GM18498 (cell line): ENCODE measurements around the gene SLC35B4.
A peak's percentile ranks its signal among the peaks of the same experiment; 100 is the strongest.

Experiments
- ATAC-seq: cut with Tn5 transposase; IDR thresholded peaks from one replicate; pipeline ENCODE4 v1.9.1; 2021; ENCODE audit warnings: mild to moderate bottlenecking, moderate library complexity; ENCODE audit not compliant: unreplicated experiment

Gene SLC35B4

DNA sequence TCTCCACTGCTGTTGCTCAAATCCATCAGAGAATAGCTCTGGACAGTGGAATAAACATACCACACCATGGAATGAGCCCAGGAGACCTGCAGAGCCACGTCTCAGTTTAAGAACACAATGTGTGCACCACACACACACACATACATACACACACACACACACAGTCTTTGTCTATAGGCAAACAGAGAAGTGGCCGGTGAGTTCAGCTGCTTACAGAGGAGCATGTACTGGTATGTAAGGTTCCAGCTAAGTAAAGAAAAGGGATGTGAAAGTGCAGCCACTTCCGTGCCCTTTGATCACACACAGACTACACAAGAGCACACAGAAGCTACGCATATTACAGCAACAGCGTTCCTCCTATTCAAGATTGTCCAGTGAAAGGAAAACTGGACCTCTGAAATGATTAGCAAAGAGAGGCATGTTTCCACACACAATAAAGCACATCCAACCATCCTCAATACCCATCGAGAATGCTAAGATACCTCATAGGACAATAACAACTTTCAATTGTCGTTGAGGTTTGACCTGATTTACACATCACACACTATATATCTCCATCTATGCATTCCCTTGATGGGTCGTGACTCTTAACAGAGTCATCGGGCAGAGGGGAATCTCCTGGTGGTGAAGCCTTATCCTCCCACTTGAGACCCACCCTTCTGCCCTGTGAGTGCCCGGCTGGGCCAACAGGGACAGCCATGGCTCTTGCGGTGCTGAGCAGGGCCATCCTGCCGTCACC is 23.6 kb downstream of the SLC35B4 start:
- ATAC-seq, result peak; percentile 100

DNA sequence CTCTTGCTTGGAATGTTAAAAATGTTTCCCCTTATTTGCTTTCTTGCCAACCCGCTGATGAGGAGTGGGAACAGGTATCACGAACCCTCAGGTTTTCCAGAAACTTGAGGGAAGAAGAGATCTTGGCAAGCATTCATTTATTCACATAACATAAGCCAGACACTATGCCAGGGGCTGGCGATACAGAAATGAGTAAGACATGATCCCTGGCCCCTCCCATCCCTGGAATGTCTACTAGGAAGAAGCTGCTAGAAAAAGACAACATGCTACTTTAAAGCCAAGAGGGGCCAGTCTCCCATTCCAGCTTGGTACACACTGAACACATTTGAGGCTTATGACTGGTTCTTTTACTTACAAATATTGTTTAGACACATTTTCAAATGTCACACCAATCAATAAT is 26.4 kb downstream of the SLC35B4 start:
- no peak for ATAC-seq

DNA sequence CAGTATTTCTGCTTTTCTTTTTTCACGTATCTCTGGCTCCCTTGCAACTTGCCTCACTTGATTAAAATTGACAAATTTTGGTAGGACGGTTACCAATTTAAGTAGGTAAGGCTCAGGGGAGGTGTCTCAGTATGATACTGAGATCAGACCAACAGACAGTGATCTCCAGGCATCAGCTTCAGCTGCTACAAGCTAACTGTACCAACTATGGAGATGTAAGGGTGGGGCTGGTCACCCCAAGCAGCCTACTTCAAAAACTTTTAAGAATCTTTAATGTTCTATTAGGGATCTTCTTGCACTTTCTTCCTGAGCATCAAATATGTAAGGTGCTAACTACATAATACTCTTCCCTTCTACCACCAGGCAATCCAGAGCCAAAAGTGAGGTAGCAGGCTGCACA is 26.9 kb downstream of the SLC35B4 start:
- no peak for ATAC-seq

DNA sequence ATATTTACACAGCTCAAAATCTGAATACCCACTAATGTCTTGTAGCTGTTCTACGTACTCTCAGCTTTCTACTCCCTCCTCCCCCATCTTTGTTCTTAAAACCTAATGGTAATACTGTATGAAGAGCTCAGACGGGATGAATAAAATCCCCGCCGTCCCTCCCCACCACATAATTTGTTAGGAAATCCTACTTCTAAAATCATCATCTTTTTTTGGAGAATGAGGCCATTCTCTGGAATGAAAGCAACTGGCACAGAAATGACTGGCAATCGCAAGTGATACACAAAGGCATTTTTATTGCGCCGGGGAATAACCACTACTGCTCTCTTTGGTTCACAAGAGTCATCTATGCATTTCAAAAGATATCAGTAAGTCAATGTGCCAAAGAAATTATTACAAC is 27.3 kb downstream of the SLC35B4 start:
- no peak for ATAC-seq

DNA sequence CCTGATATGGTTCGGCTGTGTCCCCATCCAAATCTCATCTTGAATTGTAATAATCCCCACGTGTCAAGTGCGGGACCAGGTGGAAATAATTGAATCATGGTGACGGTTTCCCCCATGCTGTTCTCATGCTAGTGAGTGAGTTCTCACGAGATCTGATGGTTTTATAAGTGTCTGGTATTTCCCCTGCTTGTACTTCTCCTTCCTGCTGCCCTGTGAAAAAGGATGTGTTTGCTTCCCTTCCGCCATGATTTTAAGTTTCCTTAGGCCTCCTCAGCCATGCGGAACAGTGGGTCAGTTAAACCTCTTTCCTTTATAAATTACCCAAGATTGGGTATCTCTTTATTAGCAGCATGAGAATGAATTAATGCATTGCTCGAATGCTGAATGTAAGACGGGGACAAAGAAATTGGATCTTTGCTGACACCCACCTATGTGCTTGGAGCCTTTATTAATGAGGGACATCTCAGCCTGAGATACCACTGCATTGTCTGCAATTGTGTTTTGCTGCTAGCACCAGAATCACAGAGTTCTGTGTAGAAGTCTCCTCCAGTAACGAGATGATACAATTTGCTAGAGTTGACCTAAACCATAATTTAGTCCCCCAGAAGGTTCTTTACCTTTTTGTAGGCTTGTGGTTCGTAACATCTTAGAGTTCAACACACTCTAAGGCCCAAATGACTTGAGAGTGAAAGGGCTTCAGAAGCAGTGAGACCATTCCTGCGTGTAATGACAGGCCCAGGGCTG is 28.6 kb downstream of the SLC35B4 start:
- no peak for ATAC-seq

DNA sequence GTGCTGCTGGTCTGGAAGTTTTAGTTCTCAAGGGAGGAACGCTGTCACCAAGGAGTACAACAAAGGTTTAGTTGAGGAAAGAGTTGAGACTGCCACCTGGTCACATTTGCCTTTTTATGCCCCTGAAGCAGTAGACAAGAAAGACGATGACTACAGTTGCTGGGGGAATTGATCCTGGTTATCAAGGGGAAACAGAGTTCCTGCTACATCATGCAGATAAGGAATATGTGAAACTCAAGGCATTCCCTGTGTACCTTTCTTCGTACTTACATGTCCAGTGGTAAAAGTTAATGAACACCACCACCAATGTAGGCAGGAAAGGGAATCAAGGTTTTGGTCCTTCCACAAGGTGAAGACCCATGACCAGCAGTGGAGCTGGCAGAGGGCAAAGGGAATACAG is 31.8 kb downstream of the SLC35B4 start:
- no peak for ATAC-seq

DNA sequence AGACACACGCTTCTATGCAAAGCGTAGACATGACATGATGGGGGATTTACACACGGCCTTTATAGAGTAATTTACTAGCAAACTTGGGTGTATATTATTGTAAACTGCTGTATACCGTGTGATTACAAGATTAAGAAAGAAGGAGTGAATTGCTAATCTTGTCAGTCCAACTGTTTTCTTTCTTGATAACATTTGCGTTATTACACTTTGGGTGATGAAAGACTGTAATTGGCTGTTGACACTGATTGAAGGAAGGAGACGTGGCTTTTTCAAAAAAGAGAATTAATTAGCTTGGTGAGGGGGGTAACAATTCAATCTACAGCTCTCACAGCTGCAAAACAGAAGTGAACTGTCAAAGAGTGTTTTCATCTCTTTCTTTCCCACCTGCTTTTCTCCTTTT is 32.7 kb downstream of the SLC35B4 start:
- no peak for ATAC-seq

DNA sequence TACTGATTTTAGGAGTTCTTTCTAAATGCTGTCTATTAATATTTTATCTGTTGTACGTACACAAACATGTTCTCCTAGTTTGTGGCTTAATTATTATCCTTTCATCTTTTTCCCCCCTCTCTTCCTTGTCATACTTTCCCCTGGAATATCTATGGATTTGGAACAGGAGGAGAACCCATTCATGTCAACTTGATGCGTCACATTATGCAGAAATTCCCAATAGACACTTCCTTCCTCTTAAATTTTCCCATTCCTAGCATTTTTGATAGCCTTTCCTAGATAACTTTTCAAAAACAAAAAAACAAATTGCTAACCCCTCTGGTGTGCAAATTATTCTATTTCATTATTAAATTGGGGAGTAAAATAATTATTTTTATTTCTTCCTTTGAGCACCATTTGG is 36.2 kb downstream of the SLC35B4 start:
- ATAC-seq, result no peak

DNA sequence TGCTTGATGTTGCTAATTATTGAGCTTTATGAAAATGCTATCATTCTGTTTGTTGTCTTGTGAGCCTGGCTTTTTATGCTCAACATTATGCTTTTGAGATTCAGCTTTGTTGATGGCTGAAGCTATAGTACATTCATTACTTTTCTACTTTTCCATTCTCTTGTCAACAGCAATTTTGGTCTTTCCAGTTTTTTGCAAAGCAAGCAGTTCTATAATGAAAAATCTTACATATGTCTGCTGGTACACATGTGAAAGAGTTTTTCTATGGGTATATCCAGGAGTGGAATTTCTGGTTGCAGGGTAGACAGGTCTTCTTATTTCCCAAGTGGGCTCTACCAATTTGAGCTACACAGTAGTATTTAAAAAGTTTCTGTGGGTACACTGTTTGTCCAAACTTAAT is 36.8 kb downstream of the SLC35B4 start:
- ATAC-seq, result no peak

DNA sequence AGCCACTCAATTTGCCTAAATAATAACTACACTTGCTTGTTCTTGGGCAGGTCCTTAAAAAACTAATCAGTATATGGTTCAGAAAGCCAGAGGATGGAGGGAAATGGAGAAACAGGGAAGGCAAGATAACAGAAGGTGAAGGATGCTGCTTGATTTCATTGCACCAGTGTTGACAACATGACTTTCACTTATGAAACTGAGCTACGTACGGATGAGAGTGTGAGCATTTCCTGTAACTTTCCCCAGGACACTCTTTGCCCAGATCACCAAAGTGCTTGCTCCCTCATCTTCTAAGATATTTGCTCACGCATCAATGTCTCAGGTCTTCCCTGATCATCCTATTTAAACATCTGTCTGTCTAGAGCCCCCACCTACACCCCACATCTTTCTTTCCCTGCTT is 37.4 kb downstream of the SLC35B4 start:
- ATAC-seq, result no peak

DNA sequence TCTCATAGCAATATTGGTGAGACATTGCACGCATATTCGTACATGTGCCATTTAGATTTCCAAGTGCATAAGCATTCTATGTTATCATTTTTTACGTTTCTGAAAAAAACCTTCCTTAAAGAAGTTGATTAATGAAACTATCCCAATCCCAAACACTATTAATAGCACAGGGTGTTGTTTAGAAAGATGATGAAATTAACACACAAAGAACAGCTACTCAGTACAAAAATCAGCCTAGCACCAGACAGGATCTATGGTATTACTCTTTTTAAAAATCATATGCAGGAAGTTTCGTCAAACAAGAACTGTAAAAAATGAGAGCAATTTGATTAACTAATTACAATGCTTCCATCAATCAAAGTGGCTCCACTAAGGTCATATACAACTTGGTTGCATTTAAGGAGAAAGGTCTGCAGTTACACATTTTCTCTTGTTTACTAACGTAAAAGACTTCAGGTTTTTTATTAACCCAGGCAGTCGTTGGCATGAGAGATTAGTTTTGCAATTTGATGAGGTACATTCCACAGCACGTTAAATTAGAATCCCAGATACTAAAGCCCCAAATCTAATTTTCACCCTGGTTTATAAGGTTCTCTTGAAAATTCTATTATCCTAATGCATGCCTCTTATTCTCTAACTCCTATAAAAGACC is 38.1 kb downstream of the SLC35B4 start:
- ATAC-seq, result no peak

DNA sequence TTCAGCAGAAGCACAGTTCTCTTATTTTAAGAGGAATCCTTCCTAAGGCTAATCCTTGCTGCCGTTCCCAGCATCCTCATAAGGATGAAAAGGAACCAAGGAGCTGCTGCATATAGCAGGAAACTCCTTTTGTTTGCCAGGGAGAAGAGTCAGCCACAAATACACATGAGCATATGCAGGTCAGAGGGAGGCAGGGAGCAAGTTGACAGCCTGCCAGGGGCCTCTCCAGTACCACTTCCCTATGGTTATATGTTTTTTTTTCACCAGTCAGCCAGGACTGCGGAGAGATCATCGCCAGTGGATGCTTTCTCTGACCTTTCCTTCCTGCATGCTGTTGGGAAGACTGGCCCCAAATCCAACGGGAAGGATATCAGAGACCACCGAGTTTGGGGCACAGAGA is 39.8 kb downstream of the SLC35B4 start:
- no peak for ATAC-seq

DNA sequence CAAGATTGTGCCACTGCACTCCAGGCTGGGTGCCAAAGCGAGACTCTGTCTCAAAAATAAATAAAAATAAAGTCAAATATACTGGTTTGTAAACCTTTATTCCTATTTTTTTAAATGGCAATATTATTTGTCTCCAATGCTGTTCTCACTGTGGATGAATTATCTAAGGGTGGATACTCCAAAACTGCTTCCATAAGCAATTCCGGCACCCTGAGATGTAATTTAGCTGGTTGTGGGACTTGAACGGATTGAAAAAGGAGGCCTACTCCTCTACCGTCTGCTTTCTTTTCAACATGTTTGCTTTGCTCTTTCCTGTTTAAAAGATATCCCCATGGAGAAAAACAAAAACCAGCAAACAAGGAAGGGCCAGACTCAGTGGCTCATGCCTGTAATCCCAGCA is 54.4 kb downstream of the SLC35B4 start:
- ATAC-seq, result no peak

DNA sequence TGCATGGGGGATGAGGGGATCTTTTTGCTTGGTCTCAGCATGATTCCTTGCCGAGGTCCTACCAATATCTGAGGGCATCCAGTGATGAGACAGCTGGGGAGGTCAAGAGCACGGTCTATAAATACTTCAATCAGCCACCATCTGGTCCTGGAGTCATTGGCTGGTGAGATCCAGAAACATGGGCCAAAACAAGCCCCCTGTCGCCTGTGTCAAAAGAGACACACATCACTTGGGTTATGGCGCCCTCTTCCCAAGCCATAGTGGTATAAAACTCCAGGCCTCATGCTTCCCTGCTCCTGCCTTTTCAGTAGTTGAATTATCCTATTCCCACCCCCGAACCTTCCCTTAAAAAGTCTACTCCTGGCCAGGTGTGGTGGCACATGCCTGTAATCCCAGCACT is 60.9 kb downstream of the SLC35B4 start:
- no peak for ATAC-seq

DNA sequence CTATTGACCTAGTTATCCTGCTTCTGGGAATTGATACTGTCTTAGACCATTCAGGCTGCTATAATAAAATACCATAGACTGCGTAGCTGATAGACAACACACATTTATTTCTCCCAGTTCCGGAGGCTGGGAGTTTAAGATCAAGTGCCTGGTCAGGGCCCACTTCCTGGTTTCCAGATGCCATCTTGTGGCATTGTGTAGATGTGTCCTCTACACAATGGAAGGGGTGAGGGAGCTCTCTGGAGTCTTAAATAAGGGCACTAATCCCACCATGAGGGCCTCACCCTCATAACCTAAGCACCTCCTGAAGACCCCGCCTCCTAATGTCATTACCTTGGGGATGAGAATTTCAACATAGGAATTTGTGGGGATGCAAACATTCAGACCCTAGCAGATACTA is 62.4 kb downstream of the SLC35B4 start:
- no peak for ATAC-seq

DNA sequence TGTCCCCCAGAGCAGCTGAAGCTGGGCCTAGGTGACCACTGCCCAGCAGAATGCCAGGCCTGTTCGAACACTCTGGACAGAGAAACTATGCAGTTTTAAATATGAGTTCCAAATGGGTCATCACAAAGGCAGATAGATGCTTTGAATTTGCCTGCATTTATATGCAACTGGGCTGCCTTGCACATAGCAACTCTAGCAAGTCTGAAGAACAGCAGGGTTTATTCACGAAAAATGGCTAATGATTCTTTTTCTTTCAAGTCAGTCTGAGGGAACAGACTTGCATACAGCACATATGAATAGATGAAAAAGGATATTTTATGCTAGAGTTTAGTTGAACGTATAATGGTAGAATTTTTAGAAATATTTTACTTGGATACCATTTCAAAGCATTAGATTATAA is 68.5 kb downstream of the SLC35B4 start:
- no peak for ATAC-seq

DNA sequence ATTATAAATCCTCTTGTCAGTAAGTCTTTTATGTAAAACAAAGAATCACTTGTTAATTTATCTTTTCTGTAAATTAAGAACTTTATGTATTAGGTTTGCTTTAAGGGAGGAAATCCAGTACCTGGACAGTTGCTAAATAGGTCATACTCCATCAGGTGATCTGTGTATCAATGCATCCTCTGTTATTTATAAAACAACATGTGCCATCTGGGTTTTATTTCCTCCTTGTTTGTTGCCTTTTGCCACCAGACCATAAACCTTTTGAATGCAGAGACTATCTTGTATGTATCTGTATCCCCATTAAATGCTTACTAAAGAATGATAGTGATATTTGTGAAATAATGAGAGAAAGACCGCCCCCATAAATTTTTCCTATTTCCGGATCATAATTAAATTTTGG is 70.0 kb downstream of the SLC35B4 start:
- ATAC-seq, result no peak

DNA sequence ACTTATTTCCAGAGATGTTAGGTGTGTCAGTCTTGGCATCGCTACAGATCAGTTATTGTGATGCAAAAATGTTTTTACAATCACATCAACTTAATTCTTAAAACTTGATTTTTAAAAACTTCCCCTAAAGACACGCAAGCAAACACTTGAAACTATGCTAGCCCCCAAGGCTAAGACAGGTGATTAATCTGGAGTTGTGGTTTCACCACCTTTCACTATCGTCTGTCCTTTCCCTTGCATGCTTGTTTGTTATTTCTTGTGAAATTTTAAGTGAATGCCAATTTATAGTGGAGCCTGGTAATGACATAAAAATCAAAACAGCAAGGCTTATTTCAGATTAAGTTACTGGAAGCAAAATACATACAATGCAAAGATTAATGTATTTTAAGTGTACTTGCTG is 70.4 kb downstream of the SLC35B4 start:
- no peak for ATAC-seq

DNA sequence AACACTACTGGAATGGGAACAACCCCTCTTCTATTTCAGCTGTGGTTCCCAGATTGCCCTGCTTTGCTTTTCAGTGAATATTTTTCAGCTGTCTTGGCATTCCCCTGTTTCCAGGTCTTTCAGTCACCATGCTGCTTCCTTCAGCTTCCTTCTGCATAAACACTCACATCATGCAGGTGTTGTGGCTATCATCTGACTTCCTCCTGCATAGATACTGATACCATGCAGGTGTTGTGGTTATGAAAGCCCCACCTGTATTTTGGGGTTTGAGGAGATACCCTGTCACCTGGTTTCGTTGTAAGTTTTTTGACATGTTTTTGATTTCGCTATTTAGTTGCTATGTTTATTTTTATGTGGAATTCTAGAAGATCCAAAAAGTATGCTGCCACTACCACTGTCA is 71.5 kb downstream of the SLC35B4 start:
- no peak for ATAC-seq
